T-helper 2 cell (primary cell): ENCODE results near the gene ATOH7.
"Not testable (repeated sequence)": the region's sequence is repeated elsewhere in the genome, so short reads cannot be mapped to it uniquely, and the experiment has no call there.

Experiments used
- DNase-seq, 5 experiments: peaks; one replicate each; pipeline versions ENCODE4 v3.0.0 to v3.0.0-alpha.2; 2012 to 2022
- total RNA-seq, 2 donors: gene quantifications; one replicate each; lab custom pipeline; 2026; lab: John Stamatoyannopoulos, UW

Gene ATOH7
- total RNA-seq: 0 to 0.07 reads per million in 2 donors

DNA sequence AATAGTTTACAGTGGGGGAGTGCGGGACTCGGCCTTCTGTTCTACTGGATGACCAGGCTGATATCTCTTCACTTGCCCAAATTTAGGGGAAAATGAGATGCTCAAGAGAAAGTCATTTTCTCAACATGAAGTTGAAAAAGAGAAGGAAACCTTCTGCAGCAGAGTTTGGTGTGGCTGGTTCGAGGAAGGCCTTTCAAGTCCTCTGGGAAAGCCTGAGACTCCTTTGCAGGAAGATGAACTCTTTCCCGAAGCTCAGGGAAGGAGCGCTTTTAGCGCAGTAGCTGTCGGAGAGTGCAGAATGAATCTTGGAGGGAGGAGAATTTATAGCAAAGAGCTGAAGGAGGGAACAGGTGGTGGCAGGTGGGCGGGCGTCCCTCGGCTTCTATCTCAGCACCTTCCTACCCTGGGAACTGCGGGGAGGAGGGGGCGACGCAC is at the start of gene ATOH7:
TSS of gene ATOH7 (minus strand) at position 297 of the 435 bp plus-strand sequence. CDS start 436 bp downstream, outside the sequence.
- DNase-seq: no peak

- no peak for DNase-seq
Measured at GRCh38 chr10:68280758-68281157, 48.8 kb upstream of the ATOH7 start.

DNA sequence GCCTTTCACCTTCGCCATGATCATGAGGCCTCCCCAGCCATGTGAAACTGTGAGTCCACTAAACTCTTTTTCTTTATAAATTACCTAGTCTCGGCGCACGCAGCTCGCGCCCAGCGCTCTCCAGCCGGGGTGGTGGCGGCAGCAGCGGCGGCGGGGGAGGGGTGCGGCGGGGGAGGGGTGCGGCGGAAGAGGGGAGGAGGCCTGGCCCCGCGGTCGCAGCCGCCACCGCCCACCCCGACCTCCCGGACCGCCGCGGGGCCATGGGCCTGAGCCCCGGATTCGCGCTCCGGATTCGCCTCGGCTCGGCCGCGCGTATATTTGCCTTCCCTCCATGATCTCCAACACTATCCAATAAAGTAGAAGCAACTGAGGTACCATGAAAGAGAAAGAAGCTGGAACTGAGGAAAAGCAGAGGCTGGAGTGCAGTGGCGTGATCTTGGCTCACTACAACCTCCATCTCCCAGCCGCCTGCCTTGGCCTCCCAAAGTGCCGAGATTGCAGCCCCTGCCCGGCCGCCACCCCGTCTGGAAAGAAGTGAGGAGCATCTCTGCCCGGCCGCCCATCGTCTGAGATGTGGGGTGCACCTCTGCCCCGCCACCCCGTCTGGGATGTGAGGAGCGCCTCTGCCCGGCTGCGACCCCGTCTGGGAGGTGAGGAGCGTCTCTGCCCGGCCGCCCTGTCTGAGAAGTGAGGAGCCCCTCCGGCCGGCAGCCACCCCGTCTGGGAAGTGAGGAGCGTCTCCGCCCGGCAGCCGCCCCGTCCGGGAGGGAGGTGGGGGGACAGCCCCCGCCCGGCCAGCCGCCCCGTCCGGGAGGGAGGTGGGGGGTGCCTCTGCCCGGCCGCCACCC is 47.2 kb upstream of the ATOH7 start:
- DNase-seq: not testable (repeated sequence)

- not testable (repeated sequence) for DNase-seq
Measured at GRCh38 chr10:68277814-68278213, 45.9 kb upstream of the ATOH7 start.

DNA sequence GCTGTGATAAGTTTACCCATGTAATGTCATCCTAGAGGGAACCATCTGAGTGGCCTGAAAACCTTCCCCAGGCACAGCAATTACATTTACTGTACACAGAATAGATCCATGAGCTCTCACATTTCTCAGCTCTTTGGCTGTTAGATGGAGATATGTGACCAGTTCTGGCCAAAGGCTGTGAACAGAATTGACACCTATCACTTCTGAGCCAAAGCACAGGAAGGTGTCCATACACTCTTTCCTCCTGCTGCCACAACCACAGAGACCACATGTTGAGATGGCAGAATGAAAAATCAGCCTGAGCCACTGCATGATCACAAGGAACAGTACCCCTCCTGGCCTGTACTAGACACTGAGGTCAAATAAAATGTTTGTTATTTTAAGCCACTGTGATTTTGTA is 44.3 kb upstream of the ATOH7 start:
- DNase-seq: peak in 1 of 5 experiments; percentile 17

DNA sequence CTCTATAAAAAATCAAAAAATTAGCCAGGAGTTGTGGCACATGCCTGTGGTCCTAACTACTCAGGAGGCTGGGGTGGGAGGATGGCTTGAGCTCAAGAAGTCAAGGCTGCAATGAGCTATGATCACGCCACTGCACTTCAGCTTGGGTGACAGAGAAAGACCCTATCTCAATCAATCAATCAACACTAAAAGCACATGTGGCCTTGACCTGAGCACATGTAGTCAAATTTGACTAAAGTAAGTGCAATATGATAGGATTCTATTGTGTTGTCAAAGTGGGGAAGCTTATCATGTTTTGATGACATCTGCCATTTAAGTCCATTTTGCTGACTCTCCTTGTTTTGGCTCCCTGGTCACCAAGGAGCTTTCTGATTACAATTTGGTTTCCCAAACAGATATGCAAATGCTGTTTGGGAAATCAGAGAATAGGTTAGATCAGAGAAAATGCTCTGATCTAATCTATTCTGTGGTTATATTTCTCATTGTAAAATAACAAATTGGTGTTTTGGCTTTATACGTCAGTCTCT is 43.8 kb upstream of the ATOH7 start:
- DNase-seq: no peak

DNA sequence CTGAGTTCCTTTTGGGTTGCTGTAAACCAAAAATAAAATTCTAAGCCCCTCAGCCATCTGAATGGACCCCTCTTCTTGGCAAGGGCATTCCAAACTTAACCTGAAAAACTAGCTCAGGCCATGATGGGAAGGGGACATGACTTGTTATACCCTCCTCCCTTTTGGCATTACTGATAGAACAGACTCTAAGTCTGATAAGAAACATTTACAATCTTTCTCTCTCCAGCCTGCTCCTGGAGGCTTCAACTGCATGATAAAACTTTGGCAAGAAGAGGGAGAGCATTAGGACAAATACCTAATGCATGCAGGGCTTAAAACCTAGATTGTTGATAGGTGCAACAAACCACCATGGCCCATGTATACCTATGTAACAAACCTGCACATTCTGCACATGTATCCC is 40.9 kb upstream of the ATOH7 start:
- DNase-seq: no peak

GRCh38 chr10:68271196-68271882 is 39.4 kb upstream of the ATOH7 start:
- DNase-seq: no peak

DNA sequence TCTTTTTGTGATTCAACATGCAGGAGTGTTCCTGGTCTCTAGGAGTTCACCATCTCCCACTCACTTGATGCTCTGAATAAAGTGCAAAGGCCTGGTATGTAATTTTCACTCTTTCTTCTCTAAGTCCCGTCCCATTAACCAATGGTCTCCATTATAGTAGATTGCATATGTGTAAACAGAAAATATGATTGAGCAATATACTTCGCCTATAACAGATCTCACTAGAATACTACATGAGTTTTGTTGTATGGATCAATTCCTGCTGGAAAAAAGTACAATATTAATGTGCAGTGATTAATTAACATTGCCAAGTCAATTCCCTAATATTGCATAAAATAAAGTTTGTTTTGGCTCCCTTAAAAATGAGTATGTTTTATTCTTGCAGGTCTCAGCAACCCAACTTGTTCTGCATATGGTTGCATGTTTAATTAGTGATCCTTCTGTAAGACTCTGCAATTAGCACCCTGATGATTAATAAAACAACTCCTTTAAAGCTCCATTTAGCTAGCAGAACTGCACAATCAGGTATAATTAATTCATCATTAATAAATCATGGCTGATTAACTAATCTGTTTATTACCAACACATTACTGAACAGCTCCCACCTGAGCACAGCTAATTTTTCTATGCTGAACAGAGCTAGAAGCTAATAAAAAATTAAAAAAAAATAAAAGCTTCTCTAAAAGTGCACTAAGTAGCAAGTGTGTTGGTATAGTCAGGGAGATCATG is 37.8 kb upstream of the ATOH7 start:
- DNase-seq: no peak

- no peak for DNase-seq
Measured at GRCh38 chr10:68261132-68261856, 29.4 kb upstream of the ATOH7 start.

GRCh38 chr10:68253346-68253745 is 21.4 kb upstream of the ATOH7 start:
- DNase-seq: no peak

GRCh38 chr10:68251625-68252495 is 19.9 kb upstream of the ATOH7 start:
- no peak for DNase-seq

- no peak for DNase-seq
Measured at GRCh38 chr10:68251151-68251550, 19.2 kb upstream of the ATOH7 start.

- DNase-seq: no peak
Measured at GRCh38 chr10:68249297-68249696, 17.4 kb upstream of the ATOH7 start.

DNA sequence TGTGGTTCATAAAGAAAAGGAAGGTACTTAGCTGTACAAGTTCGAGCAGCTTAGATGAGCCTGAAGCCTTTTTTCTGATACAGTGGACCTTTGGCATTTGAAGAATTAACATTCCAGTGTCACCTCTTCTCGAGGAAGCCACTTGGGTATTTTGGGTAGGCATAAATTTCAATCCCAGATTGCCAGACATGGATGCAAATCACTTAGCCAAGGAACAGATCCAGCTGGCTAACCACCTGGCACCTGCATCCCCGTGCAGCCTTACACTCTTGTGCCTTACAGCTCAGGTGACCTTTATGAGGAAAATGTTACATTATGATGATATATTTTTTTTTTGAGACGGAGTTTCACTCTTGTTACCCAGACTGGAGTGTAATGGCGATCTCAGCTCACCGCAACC is 16.0 kb upstream of the ATOH7 start:
- no peak for DNase-seq

GRCh38 chr10:68246397-68246796 is 14.5 kb upstream of the ATOH7 start:
- not testable (repeated sequence) for DNase-seq

- no peak for DNase-seq
Measured at GRCh38 chr10:68242051-68242450, 10.1 kb upstream of the ATOH7 start.

DNA sequence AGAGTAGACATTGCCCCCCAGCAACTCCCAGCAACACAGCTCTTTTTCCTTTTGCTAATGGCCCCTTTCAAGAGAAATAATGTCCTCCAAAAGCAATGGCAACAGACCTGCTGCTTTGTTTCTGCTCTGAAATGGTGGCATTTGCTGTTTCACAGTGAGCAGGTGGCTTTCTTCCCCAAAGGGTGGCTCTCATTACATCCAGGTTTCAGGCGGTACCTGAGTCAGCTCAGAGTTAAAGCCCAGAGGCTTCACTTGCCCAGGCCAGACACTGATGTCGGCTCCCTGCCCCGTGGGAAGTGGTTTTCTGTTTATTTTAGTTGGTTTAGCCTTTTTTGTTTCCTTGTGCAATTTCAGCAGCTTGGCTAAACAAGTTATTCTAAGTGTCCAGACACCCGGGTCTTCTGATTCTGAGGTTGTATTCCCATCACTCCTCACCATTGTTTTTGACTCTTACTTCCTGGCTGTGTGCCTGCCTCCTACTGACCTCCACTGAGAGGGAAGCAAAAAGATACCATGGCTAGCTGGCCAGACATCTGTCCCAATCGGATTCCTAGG is 7.8 kb upstream of the ATOH7 start:
- no peak for DNase-seq

GRCh38 chr10:68239069-68239468 is 7.2 kb upstream of the ATOH7 start:
- DNase-seq: no peak

DNA sequence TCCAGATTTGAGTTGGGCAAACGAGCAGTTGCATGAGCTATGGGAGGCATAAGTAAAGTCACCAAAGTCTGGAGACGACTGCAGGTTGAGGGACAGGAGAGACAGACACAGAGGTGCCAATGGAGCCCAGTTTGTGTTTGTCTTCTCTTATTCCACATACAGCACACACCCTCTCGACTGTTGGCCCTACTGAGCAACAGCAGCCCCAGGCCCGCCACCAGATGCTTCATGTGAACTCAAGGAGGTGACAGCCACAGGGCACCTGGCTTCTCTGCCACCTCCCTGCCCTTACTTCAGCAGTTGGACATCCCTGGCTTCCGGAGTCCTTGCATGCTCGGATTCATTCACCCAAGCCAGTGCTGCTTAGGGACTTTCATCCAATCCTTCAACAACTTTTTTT is 6.5 kb upstream of the ATOH7 start:
- DNase-seq: no peak

GRCh38 chr10:68237173-68237572 is 5.3 kb upstream of the ATOH7 start:
- no peak for DNase-seq
